ENCODE results near the gene LHX2. TPM values are rescaled to one million over a fixed set of nuclear protein-coding genes. Genes with fewer than 3 reads are reported as not detected.

The LHX2 gene
- total RNA-seq, 1 experiment from 2014 or later = not detected

GRCh38 chr9:124054582-124055227 lies 43.1 kb downstream of the LHX2 start:
- H3K9ac ChIP-seq (ENCODE audit: extremely low read depth, insufficient read length, low read length) = no peak overlapping the region
- no peaks in the 10 kb centered on the region for H3K27me3 ChIP-seq (ENCODE audit: insufficient read depth, low read length)
- Mint-ChIP-seq H3K9me3 (peaks cover 3 to 4% of the 10 kb centered on the region in 2 experiments; a peak in 3 of 5 replicates), H3K4me3 (no peak overlapping the region), H3K27me3 (ENCODE audit: low read depth) (peaks cover 4% of the 10 kb centered on the region), H3K4me1 (0 out of 4 replicates have a peak, but pooled peaks cover 0 to 2% of the 10 kb centered on the region in 2 experiments), H3K36me3 (ENCODE audit: insufficient read depth in 1 of 3, low read depth in 3 of 3) (no peaks in the 10 kb centered on the region), H3K27ac (peak overlapping the region in 1 of 3 experiments; percentile 50; a peak in 1 of 7 replicates)
- H3T11ph ChIP-seq (ENCODE audit: low read length) = no peak overlapping the region
- no peak overlapping the region for H4K5ac ChIP-seq (ENCODE audit: insufficient read length, low read depth, low read length)
- no peak overlapping the region for H4K91ac ChIP-seq (ENCODE audit: insufficient read length, low read depth, low read length)
- no peak overlapping the region for H2BK20ac ChIP-seq (ENCODE audit: low read depth, low read length, poor library complexity, severe bottlenecking)
- H3K4me2 ChIP-seq (ENCODE audit: insufficient read depth, insufficient read length, low read length) = no peak overlapping the region
- H3K4me1 ChIP-seq (ENCODE audit: insufficient read depth, low read length) = no peaks in the 10 kb centered on the region
- H2AFZ ChIP-seq (ENCODE audit: low read length) = no peak overlapping the region
- H2BK120ac ChIP-seq (ENCODE audit: low read depth, low read length, poor library complexity, severe bottlenecking) = no peak overlapping the region
- no peak overlapping the region for H4K8ac ChIP-seq (replicated peaks; ENCODE audit: insufficient read length, low read depth, low read length)
- no peak for TF ChIP-seq CTCF (conservative IDR thresholded peaks at IDR 0.05)
- no peak overlapping the region for H3K14ac ChIP-seq (ENCODE audit: insufficient read depth, low read length)
- no peaks in the 10 kb centered on the region for H3K23me2 ChIP-seq (ENCODE audit: insufficient read length, low read depth, low read length, poor library complexity, severe bottlenecking)
- H3K79me2 ChIP-seq (ENCODE audit: insufficient read depth, low read length) = no peaks in the 10 kb centered on the region
- H3K27ac ChIP-seq (ENCODE audit: insufficient read length, low read depth, low read length) = no peak overlapping the region
- H2BK15ac ChIP-seq (ENCODE audit: low read depth, low read length) = no peak overlapping the region
- no peak overlapping the region for H3K56ac ChIP-seq (ENCODE audit: insufficient read length, low read depth, low read length)
- H3K4ac ChIP-seq (ENCODE audit: low read depth, low read length) = no peak overlapping the region
- no peaks in the 10 kb centered on the region for H4K20me1 ChIP-seq (ENCODE audit: control insufficient read depth, insufficient read depth, insufficient read length)
- no CpG with 5 or more reads among the region's 7 CpGs for WGBS (ENCODE audit: extremely low coverage, insufficient read length, low lambda C conversion rate)
- no peak overlapping the region for H2AK5ac ChIP-seq (ENCODE audit: insufficient read length, low read length)
- no peaks in the 10 kb centered on the region for H3K79me1 ChIP-seq (ENCODE audit: insufficient read depth, low read depth, low read length, poor library complexity, severe bottlenecking)
- no peak overlapping the region for H2BK5ac ChIP-seq (ENCODE audit: insufficient read length, low read length)
- DNase-seq = no peak
- H3K23ac ChIP-seq (ENCODE audit: insufficient read length, low read depth, low read length) = no peak overlapping the region
- H3K18ac ChIP-seq (ENCODE audit: insufficient read length, low read depth, low read length) = no peak overlapping the region
- H3K9me3 ChIP-seq (ENCODE audit: control insufficient read depth, low read depth, low read length) = no peaks in the 10 kb centered on the region
- no peak overlapping the region for H2BK12ac ChIP-seq (ENCODE audit: insufficient read length, low read depth, low read length)

Measured in H9 (cell line).